SK-N-SH treated with all-trans-retinoic acid at 6 μM for 48 hours (cell line): ENCODE measurements around the gene ZG16.

ENCODE experiments used
- ATAC-seq: fragments of 200-7000 bp; cut with Tn5 transposase; 3 replicates; pipeline ENCODE4 v1.9.1; 2020; ENCODE audit warnings: mild to moderate bottlenecking, moderate library complexity
- ARNTL ChIP-seq: fragments of 450-650 bp; formaldehyde crosslinking; IDR thresholded peaks from 2 replicates; pipeline ENCODE4 v1.5.0; 2020; ENCODE audit warnings: low read depth, mild to moderate bottlenecking, moderate library complexity, borderline replicate concordance
- BACH2 ChIP-seq: fragments of 250-450 bp; sonication (Bioruptor Pico); IDR thresholded peaks from 2 replicates; pipeline ENCODE4 v1.9.0; 2021; ENCODE audit warnings: mild to moderate bottlenecking, borderline replicate concordance
- CREB5 ChIP-seq: fragments of 250-450 bp; sonication (Bioruptor Pico); IDR thresholded peaks from 2 replicates; pipeline ENCODE4 v1.5.1; 2020; ENCODE audit warnings: low read depth, mild to moderate bottlenecking, moderate library complexity
- CSDC2 ChIP-seq: fragments of 250-450 bp; sonication (Bioruptor Pico); IDR thresholded peaks from 2 replicates; pipeline ENCODE4 v1.5.0; 2020; ENCODE audit warnings: mild to moderate bottlenecking, moderate library complexity
- CSRNP3 ChIP-seq: fragments of 250-450 bp; sonication (Bioruptor Pico); IDR thresholded peaks from 2 replicates; pipeline ENCODE4 v1.5.1; 2021; ENCODE audit warnings: mild to moderate bottlenecking, moderate library complexity
- ESRRG ChIP-seq: fragments of 250-450 bp; sonication (Bioruptor Pico); IDR thresholded peaks from 2 replicates; pipeline ENCODE4 v1.6.1; 2021; ENCODE audit warnings: mild to moderate bottlenecking
- GLIS3 ChIP-seq: fragments of 250-450 bp; sonication (Bioruptor Pico); IDR thresholded peaks from 2 replicates; pipeline ENCODE4 v1.5.0; 2020; ENCODE audit warnings: mild to moderate bottlenecking, moderate library complexity
- ISL1 ChIP-seq: fragments of 250-450 bp; sonication (Bioruptor Pico); IDR thresholded peaks from 2 replicates; pipeline ENCODE4 v2.1.2; 2022; ENCODE audit warnings: mild to moderate bottlenecking, moderate library complexity
- OSR1 ChIP-seq: fragments of 250-450 bp; sonication (Bioruptor Pico); IDR thresholded peaks from 2 replicates; pipeline ENCODE4 v1.8.0; 2022; ENCODE audit warnings: moderate library complexity, mild to moderate bottlenecking, inconsistent platforms
- PATZ1 ChIP-seq: fragments of 250-450 bp; sonication (Bioruptor Pico); IDR thresholded peaks from 2 replicates; pipeline ENCODE4 v1.8.0; 2020; ENCODE audit warnings: mild to moderate bottlenecking, moderate library complexity, borderline replicate concordance
- POU6F1 ChIP-seq: fragments of 250-450 bp; sonication (Bioruptor Pico); IDR thresholded peaks from 2 replicates; pipeline ENCODE4 v1.8.0; 2021; ENCODE audit warnings: low read depth, mild to moderate bottlenecking, moderate library complexity, borderline replicate concordance
- PPARA ChIP-seq: fragments of 250-450 bp; sonication (Bioruptor Pico); IDR thresholded peaks from 2 replicates; pipeline ENCODE4 v1.5.0; 2020; ENCODE audit warnings: mild to moderate bottlenecking, borderline replicate concordance
- RARB ChIP-seq: fragments of 250-450 bp; sonication (Bioruptor Pico); IDR thresholded peaks from 2 replicates; pipeline ENCODE4 v1.8.0; 2021; ENCODE audit warnings: mild to moderate bottlenecking, moderate library complexity
- TCF4 ChIP-seq: fragments of 250-450 bp; sonication (Bioruptor Pico); IDR thresholded peaks from 2 replicates; pipeline ENCODE4 v1.8.0; 2021; ENCODE audit warnings: mild to moderate bottlenecking, moderate library complexity, borderline replicate concordance
- TOX ChIP-seq: fragments of 250-450 bp; sonication (Bioruptor Pico); IDR thresholded peaks from 2 replicates; pipeline ENCODE4 v1.8.0; 2021; ENCODE audit warnings: mild to moderate bottlenecking, moderate library complexity, borderline replicate concordance
- ZFP3 ChIP-seq: fragments of 250-450 bp; sonication (Bioruptor Pico); IDR thresholded peaks from 2 replicates; pipeline ENCODE4 v1.5.0; 2020; ENCODE audit warnings: mild to moderate bottlenecking, moderate library complexity
- ZFP30 ChIP-seq: fragments of 450-650 bp; formaldehyde crosslinking; IDR thresholded peaks from 2 replicates; pipeline ENCODE4 v1.5.0; 2022; ENCODE audit warnings: mild to moderate bottlenecking, moderate library complexity
- ZNF565 ChIP-seq: fragments of 450-650 bp; formaldehyde crosslinking; conservative IDR thresholded peaks from 2 replicates; pipeline ENCODE4 v1.5.0; 2020; ENCODE audit warnings: low read depth, mild to moderate bottlenecking, moderate library complexity
- ZNF70 ChIP-seq: fragments of 450-650 bp; formaldehyde crosslinking; IDR thresholded peaks from 2 replicates; pipeline ENCODE4 v1.5.0; 2020; ENCODE audit warnings: mild to moderate bottlenecking, moderate library complexity
- ZNF8 ChIP-seq: fragments of 450-650 bp; formaldehyde crosslinking; IDR thresholded peaks from 2 replicates; pipeline ENCODE4 v1.5.0; 2020; ENCODE audit warnings: mild to moderate bottlenecking, moderate library complexity

Gene ZG16

GRCh38 chr16:29802416-29802935 is 24.4 kb downstream of the ZG16 start (continued):
- TF ChIP-seq PATZ1 (CRISPR knock-in tag): no peak
- TF ChIP-seq, all 23 proteins: peak for 0

- TF ChIP-seq ESRRG (CRISPR knock-in tag): no peak
- TF ChIP-seq GLIS3 (CRISPR knock-in tag): no peak
- TF ChIP-seq CREB5: no peak
- no peak for TF ChIP-seq ARNTL
- TF ChIP-seq ZFP30: no peak
- no peak for TF ChIP-seq ZNF565 (CRISPR knock-in tag)
- no peak for TF ChIP-seq OSR1 (CRISPR knock-in tag)
- TF ChIP-seq ZFP3 (CRISPR knock-in tag): no peak
- no peak for TF ChIP-seq BACH2
- TF ChIP-seq ISL1 (CRISPR knock-in tag): no peak
- TF ChIP-seq RARB (CRISPR knock-in tag): no peak
- no peak for TF ChIP-seq PPARA
- no peak for TF ChIP-seq CSDC2 (CRISPR knock-in tag)
- TF ChIP-seq TCF4: no peak
- TF ChIP-seq, all 23 proteins: peak for 0
- ATAC-seq: no peak
Measured at GRCh38 chr16:29804020-29804419, 26.0 kb downstream of the ZG16 start.

- no peak for TF ChIP-seq CSDC2 (CRISPR knock-in tag)
- TF ChIP-seq CSRNP3: no peak
- no peak for TF ChIP-seq PPARA
- no peak for TF ChIP-seq TCF4
- no peak for TF ChIP-seq BACH2
- TF ChIP-seq ZFP30: no peak
- no peak for TF ChIP-seq ZNF70 (CRISPR knock-in tag)
- TF ChIP-seq ISL1 (CRISPR knock-in tag): no peak
- TF ChIP-seq TOX (CRISPR knock-in tag): no peak
- no peak for TF ChIP-seq GLIS3 (CRISPR knock-in tag)
- no peak for TF ChIP-seq POU6F1 (CRISPR knock-in tag)
- TF ChIP-seq ZFP3 (CRISPR knock-in tag): no peak
- TF ChIP-seq OSR1 (CRISPR knock-in tag): no peak
- no peak for TF ChIP-seq CREB5
- TF ChIP-seq RARB (CRISPR knock-in tag): no peak
- TF ChIP-seq ZNF8 (CRISPR knock-in tag): no peak
- no peak for ATAC-seq
Measured at GRCh38 chr16:29804455-29805231, 26.6 kb downstream of the ZG16 start.
